ENCODE results near the gene FBXW5.

DNA sequence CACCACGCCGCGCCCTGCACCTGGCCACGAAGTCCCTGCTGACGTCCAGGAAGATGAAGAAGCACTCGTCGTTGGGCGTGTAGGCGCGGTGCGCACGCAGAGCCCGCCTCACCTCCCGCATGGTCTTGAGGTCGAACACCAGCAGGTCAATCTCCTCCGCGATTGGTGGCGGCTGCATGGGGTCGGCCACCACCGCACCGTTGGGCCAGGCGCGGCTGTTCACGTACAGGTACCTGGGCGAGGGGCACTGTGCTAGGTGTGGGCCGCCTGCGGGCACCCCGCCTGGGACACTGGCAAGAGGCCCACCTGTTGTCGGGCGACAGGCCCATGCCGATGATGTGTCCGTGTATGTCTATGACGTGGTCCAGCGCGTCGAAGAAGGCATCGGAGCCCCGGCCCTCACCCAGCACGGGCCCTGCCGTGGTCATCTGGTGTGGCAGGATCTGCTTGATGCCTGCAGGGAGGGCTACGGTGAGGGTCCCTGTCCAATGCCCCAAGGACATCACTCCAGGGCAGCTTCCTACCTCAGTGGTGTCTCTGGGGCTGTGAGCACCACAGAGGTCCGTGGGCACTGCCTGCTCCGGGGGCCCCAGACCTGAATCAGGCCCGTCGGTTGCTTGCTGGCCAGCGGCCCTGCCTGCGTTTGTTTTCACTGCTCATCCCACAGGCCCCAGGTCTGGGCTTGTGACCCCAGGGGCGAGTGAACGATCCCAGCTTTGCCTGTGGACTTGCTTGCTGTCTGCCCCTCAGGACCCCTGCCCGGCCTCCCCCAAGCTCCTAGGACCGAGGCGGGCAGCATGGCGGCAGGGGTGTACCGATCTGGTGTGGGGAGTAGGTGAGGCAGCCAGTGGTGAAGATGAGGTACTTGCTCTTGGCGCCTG lies 3.1 kb downstream of the FBXW5 start:
- TF ChIP-seq POLR2AphosphoS5 (IDR thresholded peaks at IDR 0.05; ENCODE audit: low read length) (no peak), RBBP5 (conservative IDR thresholded peaks at IDR 0.05) (no peak), POLR2A (IDR thresholded peaks at IDR 0.05; ENCODE audit: low read depth, low read length) (no peak), RAD51 (IDR thresholded peaks at IDR 0.05) (no peak), HDAC6 (IDR thresholded peaks at IDR 0.05; ENCODE audit: unreplicated experiment) (no peak), ZBED1 (IDR thresholded peaks at IDR 0.05; ENCODE audit: borderline replicate concordance) (no peak), ZNF384 (IDR thresholded peaks at IDR 0.05; ENCODE audit: borderline replicate concordance, low read depth, low read length) (no peak), YY1 (IDR thresholded peaks at IDR 0.05; ENCODE audit: low read depth, low read length) (no peak), FOXK2 (IDR thresholded peaks at IDR 0.05) (no peak), EP300 (IDR thresholded peaks at IDR 0.05; ENCODE audit: borderline replicate concordance in 1 of 2, control insufficient read depth in 1 of 2, low read depth in 2 of 2, low read length in 2 of 2) (no peak), CREB1 (IDR thresholded peaks at IDR 0.05; ENCODE audit: low read depth) (no peak), EZH2 (IDR thresholded peaks at IDR 0.05; ENCODE audit: borderline replicate concordance, control insufficient read depth, low read depth, low read length) (no peak), CBFB (IDR thresholded peaks at IDR 0.05; ENCODE audit: low read depth) (no peak)
- TF ChIP-seq, protein P1, sequence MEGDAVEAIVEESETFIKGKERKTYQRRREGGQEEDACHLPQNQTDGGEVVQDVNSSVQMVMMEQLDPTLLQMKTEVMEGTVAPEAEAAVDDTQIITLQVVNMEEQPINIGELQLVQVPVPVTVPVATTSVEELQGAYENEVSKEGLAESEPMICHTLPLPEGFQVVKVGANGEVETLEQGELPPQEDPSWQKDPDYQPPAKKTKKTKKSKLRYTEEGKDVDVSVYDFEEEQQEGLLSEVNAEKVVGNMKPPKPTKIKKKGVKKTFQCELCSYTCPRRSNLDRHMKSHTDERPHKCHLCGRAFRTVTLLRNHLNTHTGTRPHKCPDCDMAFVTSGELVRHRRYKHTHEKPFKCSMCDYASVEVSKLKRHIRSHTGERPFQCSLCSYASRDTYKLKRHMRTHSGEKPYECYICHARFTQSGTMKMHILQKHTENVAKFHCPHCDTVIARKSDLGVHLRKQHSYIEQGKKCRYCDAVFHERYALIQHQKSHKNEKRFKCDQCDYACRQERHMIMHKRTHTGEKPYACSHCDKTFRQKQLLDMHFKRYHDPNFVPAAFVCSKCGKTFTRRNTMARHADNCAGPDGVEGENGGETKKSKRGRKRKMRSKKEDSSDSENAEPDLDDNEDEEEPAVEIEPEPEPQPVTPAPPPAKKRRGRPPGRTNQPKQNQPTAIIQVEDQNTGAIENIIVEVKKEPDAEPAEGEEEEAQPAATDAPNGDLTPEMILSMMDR (IDR thresholded peaks at IDR 0.05 in 2 of 3, conservative IDR thresholded peaks at IDR 0.05 in 1 of 3; ENCODE audit: control insufficient read depth in 2 of 3, extremely low read depth in 1 of 3, insufficient read depth in 1 of 3, low read depth in 3 of 3, low read length in 3 of 3), result no peak
